HUES48 (cell line): ENCODE results near the gene MMP28.

ENCODE experiments used
- H3K27ac ChIP-seq: one replicate; pipeline ENCODE4 v1.7.0; 2013; ENCODE audit warnings: low read depth, low read length, inconsistent platforms
- H3K27me3 ChIP-seq: 2 replicates; pipeline ENCODE4 v1.6.1; 2013; ENCODE audit warnings: mild to moderate bottlenecking, low read length; ENCODE audit not compliant: control insufficient read depth, insufficient read depth
- H3K36me3 ChIP-seq: 2 replicates; pipeline ENCODE4 v1.6.1; 2013; ENCODE audit warnings: low read length; ENCODE audit not compliant: control insufficient read depth, insufficient read depth
- H3K4me1 ChIP-seq: 2 replicates; pipeline ENCODE4 v1.6.1; 2013; ENCODE audit warnings: mild to moderate bottlenecking, low read length; ENCODE audit not compliant: control insufficient read depth, insufficient read depth
- H3K4me3 ChIP-seq: 2 replicates; pipeline ENCODE4 v1.5.1; 2013; ENCODE audit warnings: mild to moderate bottlenecking, low read depth, low read length
- H3K9ac ChIP-seq: 2 replicates; pipeline ENCODE4 v1.6.1; 2013; ENCODE audit warnings: mild to moderate bottlenecking, low read depth, low read length, moderate library complexity
- H3K9me3 ChIP-seq: 2 replicates; pipeline ENCODE4 v1.6.1; 2013; ENCODE audit warnings: low read length; ENCODE audit not compliant: control insufficient read depth, insufficient read depth

Gene MMP28

DNA sequence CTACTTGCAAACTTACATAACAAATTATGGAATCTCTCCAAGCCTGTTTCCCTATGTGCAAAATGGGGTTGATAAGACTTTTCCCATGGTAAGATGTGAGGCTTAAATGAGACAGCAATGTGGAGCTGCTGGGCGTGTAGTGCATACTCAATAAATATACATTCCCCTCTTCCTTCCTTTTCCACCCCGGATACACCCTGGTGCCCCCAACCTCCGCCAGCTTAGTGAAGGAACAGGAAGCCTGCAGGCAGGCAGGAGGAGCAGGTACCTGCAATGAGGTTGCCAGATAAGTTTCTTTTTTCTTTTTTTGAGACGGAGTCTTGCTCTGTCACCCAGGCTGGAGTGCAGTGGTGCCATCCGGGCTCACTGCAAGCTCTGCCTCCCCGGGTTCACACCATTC is 19.9 kb downstream of the MMP28 start:
- Histone ChIP-seq H3K4me3 (no peak overlapping the region), H3K9me3 (no peaks in the 10 kb centered on the region), H3K27ac (no peak overlapping the region), H3K4me1 (peaks cover 8% of the 10 kb centered on the region), H3K9ac (no peak overlapping the region), H3K27me3 (no peaks in the 10 kb centered on the region), H3K36me3 (no peaks in the 10 kb centered on the region)

DNA sequence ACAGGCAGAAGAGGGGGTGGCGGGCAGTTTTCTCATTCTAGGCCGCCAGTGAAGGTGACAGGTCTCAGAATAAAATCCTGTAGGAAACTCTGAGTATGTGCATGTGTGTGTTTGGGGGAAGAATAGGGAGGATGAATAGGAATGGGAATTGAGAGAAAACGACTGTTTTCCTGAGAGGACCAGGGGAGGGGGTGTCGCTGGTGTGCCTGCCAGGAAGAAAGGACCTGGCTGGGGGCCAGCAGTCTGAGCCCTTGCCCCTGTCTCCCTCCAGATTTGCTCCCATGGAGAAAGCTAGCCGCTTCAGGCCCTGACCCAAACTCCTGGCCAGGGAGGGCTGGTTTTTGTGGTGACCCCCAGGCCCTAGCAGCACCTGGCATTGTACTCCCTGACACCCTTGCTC is 20.4 kb downstream of the MMP28 start:
- H3K9me3 ChIP-seq, result no peaks in the 10 kb centered on the region
- no peak overlapping the region for H3K4me3 ChIP-seq
- peaks cover 8% of the 10 kb centered on the region for H3K4me1 ChIP-seq
- no peak overlapping the region for H3K27ac ChIP-seq
- no peaks in the 10 kb centered on the region for H3K36me3 ChIP-seq
- H3K9ac ChIP-seq, result no peak overlapping the region
- no peaks in the 10 kb centered on the region for H3K27me3 ChIP-seq

DNA sequence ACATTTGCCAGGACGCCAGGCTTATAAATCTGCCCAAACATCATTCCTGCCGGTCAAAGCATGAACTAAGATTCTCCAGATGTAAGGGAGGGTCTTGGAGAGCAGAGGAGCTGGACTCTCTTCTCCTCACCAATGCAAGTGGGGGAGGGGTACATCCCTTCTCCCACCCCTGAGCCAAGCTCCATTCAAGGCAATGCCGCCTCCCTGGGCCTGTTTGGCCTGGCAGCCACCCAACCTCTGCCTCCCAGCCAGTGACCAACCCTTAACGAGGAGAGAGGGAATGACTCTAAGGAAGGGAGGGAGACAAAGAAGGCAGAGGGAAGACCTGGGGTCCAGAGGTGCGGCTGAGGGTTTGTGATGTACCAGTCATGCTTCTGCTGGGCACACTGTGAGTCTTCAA is 20.9 kb downstream of the MMP28 start:
- Histone ChIP-seq H3K9ac (no peak overlapping the region), H3K27ac (no peak overlapping the region), H3K4me1 (peaks cover 8% of the 10 kb centered on the region), H3K36me3 (no peaks in the 10 kb centered on the region), H3K9me3 (no peaks in the 10 kb centered on the region), H3K4me3 (no peak overlapping the region), H3K27me3 (no peaks in the 10 kb centered on the region)

DNA sequence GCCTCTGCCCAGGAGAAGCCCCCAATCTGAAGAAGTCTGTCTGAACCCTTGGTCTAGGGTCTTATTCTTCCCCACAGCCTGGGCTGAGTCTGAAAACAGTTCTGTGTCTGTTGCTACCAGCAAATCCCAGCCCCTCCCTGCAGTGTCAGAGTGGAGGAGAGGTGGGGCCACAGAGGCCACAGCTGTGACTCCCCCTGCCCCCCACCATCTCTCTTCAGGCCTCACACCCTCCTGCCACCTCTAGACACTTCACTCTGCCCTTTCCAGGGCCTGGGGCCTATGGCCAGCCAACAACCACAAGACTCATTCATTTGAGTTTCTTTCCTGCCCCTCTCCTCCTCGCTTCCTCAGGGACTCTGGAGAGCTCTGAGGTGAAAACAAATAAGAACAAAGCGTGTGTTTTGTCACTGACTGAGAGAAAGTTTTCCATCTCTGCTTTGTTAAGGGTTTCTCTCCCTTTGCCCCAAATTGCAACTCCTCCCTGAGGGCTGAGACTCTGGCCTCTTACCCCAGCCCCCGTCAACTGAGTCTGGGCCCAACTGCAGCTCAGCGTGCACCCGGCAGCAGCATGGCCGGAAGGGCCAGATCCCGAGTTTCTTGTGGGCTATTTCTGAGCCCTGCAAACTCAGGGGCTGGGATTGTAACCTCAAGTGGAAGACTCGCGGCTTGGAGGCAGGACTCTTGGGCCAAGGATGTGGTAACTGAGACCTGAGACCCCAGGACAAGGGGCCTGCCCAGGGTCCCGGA is 21.6 kb downstream of the MMP28 start:
- Histone ChIP-seq H3K27me3 (0 out of 2 replicates have a peak, but pooled peaks cover 3% of the 10 kb centered on the region), H3K4me3 (no peak overlapping the region), H3K36me3 (no peaks in the 10 kb centered on the region), H3K9ac (no peak overlapping the region), H3K9me3 (no peaks in the 10 kb centered on the region), H3K27ac (no peak overlapping the region), H3K4me1 (peaks cover 8% of the 10 kb centered on the region)

DNA sequence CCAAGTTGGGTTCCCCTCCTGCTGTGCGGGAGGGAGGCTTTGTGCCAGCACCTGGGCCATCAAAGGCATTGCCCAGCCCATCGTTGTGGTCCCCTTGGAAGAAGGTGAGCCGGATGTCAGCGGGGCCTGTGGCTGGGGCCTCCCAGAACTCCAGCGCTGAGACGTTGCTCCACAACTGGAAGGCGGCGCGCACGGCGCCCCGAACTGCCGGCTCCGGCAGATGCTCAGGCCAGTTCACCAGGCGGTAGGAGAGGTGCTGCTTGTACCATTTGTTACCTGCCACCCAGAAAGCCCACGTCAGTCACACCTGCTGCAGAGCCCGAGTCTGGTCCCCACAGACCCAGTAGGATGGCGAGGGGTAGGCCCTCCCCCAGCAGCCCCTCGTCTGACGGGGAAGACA is 22.3 kb downstream of the MMP28 start:
- Histone ChIP-seq H3K9me3 (no peaks in the 10 kb centered on the region), H3K36me3 (no peaks in the 10 kb centered on the region), H3K27me3 (0 out of 2 replicates have a peak, but pooled peaks cover 3% of the 10 kb centered on the region), H3K4me3 (no peak overlapping the region), H3K4me1 (peaks cover 8% of the 10 kb centered on the region), H3K9ac (no peak overlapping the region), H3K27ac (no peak overlapping the region)

DNA sequence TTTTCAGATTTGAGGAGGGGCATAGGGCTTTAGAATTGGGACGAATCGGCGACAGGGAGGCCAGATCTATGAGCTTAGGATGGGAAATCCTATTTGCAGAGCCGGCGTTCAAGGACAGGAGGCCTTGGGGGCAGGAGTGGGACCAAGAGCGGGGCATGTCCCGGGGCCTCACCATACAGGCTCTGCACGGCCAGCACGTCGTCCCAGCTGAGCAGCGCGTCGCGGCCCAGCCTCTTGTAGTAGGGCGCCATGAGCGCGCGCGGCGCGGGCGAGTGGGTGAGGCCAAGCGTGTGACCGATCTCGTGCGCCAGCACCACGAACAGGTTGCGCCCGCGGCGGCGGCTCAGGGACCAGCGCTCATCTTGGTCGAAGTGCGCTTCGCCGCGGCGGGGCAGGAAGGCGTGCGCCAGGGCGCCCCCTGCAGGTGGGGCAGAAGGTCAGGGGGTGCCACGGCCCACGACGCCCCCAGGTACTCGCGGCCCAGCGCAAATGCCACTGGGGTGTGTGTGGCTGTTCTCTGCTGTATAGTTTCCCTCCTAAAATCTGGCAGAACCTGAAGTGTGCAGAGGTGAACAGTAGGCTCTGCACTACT is 25.4 kb downstream of the MMP28 start:
- peaks cover 9% of the 10 kb centered on the region for H3K27me3 ChIP-seq
- no peaks in the 10 kb centered on the region for H3K9me3 ChIP-seq
- peaks cover 8% of the 10 kb centered on the region for H3K4me1 ChIP-seq
- H3K4me3 ChIP-seq, result no peak overlapping the region
- no peak overlapping the region for H3K27ac ChIP-seq
- no peak overlapping the region for H3K9ac ChIP-seq
- H3K36me3 ChIP-seq, result no peaks in the 10 kb centered on the region

DNA sequence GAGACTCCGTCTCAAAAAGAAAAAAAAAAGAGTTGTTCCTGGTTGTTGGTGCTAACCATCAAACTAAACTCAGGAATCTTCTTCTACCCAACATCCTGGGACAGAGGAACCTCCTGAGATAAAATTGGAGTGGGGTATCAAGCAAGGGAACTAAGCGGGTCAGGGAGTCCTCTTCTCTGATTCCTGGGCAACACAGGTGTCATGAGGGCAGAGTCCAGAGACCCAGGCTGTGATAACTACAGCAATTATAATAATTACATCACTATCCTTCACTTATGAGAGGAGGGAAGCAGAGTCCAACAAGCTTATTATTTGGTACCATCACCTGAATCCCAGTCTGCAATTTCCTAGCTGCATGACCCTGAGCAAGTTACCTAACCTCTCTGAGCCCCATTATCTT is 26.6 kb downstream of the MMP28 start:
- Histone ChIP-seq H3K36me3 (no peaks in the 10 kb centered on the region), H3K4me3 (no peak overlapping the region), H3K9ac (no peak overlapping the region), H3K4me1 (no peaks in the 10 kb centered on the region; the same call in 1 of the 2 replicates), H3K9me3 (no peaks in the 10 kb centered on the region), H3K27me3 (peaks cover 11% of the 10 kb centered on the region), H3K27ac (no peak overlapping the region)

DNA sequence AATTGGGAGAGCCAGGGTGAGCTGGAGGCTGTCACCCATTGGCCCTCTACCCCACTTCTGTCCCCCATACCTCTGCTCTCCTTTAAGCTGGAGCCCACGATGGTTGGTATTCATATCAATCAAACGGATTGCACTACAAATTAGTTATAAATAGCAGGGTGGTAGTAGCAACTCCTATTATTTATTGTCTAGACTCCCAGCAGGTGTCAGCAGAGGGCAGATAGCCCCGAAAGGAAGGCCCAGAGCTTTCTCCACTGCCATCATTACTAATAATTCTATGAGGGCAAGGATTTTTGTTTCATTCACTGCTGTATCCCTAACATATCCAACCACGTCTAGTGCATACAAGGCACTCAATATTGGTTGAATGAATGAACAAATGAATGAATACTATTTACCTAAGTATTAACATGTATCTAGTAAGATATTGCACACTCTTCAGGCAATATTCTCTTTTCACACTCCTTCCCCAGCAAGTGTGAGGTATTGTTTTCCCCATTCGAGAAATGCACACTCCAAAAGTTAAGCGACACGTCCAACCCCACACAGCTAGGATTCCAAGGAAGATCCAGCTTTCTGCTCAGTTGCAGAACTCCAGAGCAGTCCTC is 28.4 kb downstream of the MMP28 start:
- H3K9ac ChIP-seq, result no peak overlapping the region
- no peaks in the 10 kb centered on the region for H3K9me3 ChIP-seq
- no peaks in the 10 kb centered on the region for H3K4me1 ChIP-seq
- no peaks in the 10 kb centered on the region for H3K36me3 ChIP-seq
- H3K27ac ChIP-seq, result no peak overlapping the region
- no peak overlapping the region for H3K4me3 ChIP-seq
- H3K27me3 ChIP-seq, result peaks cover 11% of the 10 kb centered on the region

DNA sequence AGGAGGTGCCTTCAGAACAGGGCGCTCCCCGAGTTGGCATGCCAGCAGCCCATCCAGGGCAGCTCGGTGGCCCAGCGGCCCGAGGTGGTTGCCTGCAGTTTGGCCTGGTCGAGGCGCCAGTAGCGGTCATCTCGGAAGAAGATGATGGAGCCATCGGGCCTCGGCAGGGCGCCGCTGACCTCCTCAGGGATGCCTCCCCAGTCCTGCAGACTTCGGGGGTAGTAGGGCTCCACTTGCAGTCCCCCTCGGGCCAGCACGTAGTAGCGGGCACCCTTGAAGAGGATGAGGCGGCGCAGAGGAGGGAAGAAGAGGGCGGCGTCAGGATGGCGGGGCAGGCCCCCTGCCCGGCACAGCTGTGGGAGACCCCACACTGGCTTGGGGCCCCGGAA is 29.0 kb downstream of the MMP28 start:
- H3K9ac ChIP-seq, result no peak overlapping the region
- H3K9me3 ChIP-seq, result no peaks in the 10 kb centered on the region
- H3K27ac ChIP-seq, result no peak overlapping the region
- H3K27me3 ChIP-seq, result peaks cover 11% of the 10 kb centered on the region
- no peaks in the 10 kb centered on the region for H3K4me1 ChIP-seq
- no peak overlapping the region for H3K4me3 ChIP-seq
- no peaks in the 10 kb centered on the region for H3K36me3 ChIP-seq

DNA sequence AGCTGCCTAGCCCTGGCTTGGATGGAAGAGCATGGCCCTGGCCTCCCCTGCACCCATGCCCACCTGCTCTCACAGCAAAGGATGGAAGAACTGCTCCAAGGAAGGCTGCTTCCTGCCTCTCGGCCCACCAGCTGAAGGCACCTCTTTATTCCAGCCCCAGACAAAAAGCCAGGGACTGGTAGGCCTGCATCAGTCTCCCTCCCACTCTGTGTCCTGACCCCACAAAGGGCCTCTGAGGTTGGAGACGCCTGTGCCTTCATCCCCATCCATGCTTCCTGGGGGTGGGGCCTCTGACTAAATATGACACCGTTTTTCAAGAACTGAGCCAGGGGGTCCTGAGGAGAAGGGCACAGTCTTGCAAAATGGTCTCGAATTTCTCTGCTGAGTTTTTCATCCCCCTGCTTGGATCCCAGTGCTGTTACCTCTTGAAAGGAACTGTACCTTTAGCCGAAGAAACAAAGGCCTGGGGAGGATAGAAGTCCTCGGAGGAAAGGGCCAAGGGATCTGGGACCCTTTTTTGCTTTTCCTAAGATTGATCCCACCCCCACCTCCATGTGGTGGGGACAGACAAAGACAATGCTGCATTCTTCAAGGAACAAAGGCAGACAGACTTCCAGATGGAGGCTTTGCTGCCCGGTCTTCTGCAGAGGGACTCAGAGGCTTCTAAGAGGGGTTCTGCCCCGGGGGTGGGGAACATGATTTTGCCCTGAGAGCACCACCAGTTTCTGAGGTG is 29.5 kb downstream of the MMP28 start:
- no peak overlapping the region for H3K9ac ChIP-seq
- H3K27ac ChIP-seq, result no peak overlapping the region
- H3K9me3 ChIP-seq, result no peaks in the 10 kb centered on the region
- H3K36me3 ChIP-seq, result no peaks in the 10 kb centered on the region
- H3K27me3 ChIP-seq, result peaks cover 11% of the 10 kb centered on the region
- H3K4me3 ChIP-seq, result no peak overlapping the region
- H3K4me1 ChIP-seq, result no peaks in the 10 kb centered on the region
